Esophagus muscularis mucosa (tissue), 4 donors: ENCODE results near the gene TSR2.

Source experiments
- CTCF ChIP-seq, 3 experiments: fragments of 200-600 bp in 2 of 3; fragments of 450-650 bp in 1 of 3; sonication (generic) in 2 of 3; IDR thresholded peaks; one replicate each; pipeline ENCODE4 v1.5.1; 2017 to 2019; ENCODE audit warnings: antibody characterized with exemption in 3 of 3, mild to moderate bottlenecking in 2 of 3, moderate library complexity in 1 of 3
- EP300 ChIP-seq: sonication (generic); formaldehyde crosslinking; IDR thresholded peaks from one replicate; pipeline ENCODE4 v1.6.1; 2017; ENCODE audit warnings: antibody characterized with exemption
- POLR2A ChIP-seq: fragments of 450-650 bp; IDR thresholded peaks from one replicate; pipeline ENCODE4 v1.6.1; 2017; ENCODE audit warnings: antibody characterized with exemption, moderate library complexity, mild to moderate bottlenecking, low read depth

- TF ChIP-seq CTCF (IDR thresholded peaks at IDR 0.05) (no peak), EP300 (no peak), POLR2A (no peak)
Measured at GRCh38 chrX:54411732-54412131, 28.5 kb upstream of the TSR2 start.
